B cell (primary cell): Measurements from ENCODE around the gene GPATCH3.

Experiments used
- EZH2 ChIP-seq: IDR thresholded peaks from 2 replicates; pipeline ENCODE4 v1.6.1; 2012; ENCODE audit warnings: borderline replicate concordance, low read depth, mild to moderate bottlenecking, moderate library complexity, low read length; ENCODE audit not compliant: insufficient read depth, poor library complexity, severe bottlenecking
- TF ChIP-seq, protein P1 (sequence below): fragments of 200-600 bp; IDR thresholded peaks from one replicate; pipeline ENCODE4 v1.8.0; 2022; ENCODE audit warnings: antibody characterized with exemption, mild to moderate bottlenecking

DNA sequence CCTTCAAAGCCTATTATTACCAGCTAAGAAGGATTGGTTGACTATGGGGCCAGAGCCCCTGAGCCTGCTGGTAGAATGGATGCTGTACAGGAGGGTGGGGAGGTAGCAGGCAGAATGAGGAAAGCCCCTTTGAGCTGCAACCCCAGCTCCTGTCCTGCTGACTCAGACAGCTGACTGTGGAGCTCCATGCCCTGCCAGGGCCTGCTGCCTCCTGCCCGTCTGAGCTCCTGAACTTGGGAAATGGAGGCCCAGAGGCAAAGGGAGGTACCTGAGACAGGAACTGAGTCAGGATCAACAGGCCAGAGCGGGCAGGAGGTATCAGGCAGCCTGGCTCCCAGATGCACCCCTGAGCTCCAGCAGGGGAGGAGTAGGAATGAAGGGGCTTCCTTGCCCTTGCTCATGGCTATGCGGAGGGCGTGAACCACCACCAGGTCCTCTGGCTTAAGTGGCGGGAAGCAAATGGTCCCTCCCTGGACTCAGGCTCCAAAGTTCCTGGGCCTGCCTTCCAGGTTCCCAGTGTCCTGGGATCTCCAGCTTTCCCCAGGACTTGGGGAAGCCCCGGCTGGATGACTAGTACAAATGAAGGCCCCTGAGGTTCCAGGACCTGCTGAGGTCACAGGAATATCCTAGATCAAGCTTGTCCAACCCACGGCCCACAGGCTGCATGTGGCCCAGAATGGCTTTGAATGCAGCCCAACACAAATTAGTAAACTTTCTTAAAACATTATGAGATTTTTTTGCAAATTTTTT is 41.2 kb downstream of the GPATCH3 start:
- TF ChIP-seq, protein P1, sequence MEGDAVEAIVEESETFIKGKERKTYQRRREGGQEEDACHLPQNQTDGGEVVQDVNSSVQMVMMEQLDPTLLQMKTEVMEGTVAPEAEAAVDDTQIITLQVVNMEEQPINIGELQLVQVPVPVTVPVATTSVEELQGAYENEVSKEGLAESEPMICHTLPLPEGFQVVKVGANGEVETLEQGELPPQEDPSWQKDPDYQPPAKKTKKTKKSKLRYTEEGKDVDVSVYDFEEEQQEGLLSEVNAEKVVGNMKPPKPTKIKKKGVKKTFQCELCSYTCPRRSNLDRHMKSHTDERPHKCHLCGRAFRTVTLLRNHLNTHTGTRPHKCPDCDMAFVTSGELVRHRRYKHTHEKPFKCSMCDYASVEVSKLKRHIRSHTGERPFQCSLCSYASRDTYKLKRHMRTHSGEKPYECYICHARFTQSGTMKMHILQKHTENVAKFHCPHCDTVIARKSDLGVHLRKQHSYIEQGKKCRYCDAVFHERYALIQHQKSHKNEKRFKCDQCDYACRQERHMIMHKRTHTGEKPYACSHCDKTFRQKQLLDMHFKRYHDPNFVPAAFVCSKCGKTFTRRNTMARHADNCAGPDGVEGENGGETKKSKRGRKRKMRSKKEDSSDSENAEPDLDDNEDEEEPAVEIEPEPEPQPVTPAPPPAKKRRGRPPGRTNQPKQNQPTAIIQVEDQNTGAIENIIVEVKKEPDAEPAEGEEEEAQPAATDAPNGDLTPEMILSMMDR, result no peak
- TF ChIP-seq EZH2, result no peak
